Esophagus squamous epithelium (tissue), 5 donors: Measurements from ENCODE around the gene HSF5. TPM values are rescaled to one million over a fixed set of nuclear protein-coding genes. Genes with fewer than 3 reads are reported as not detected.

Source experiments
- DNase-seq: peaks from one replicate; lab custom pipeline; 2025; lab: John Stamatoyannopoulos, UW
- H3K27ac ChIP-seq, 4 donors: fragments of 200-600 bp; sonication (generic); one replicate each; pipeline ENCODE4 v1.5.1; 2016 to 2019; ENCODE audit warnings: mild to moderate bottlenecking in 1 of 4
- H3K27me3 ChIP-seq, 4 donors: fragments of 200-600 bp; sonication (generic); 1 replicate in 3 of 4; 2 replicates in 1 of 4; pipeline versions ENCODE4 v1.5.1 to v1.6.0; 2017 to 2021; ENCODE audit warnings: antibody characterized with exemption in 1 of 4
- H3K36me3 ChIP-seq, 3 donors: fragments of 200-600 bp; sonication (generic); one replicate each; pipeline ENCODE4 v1.5.1; 2016 to 2019
- H3K4me1 ChIP-seq, 3 donors: fragments of 200-600 bp; sonication (generic); one replicate each; pipeline ENCODE4 v1.5.1; 2017 to 2019
- H3K4me3 ChIP-seq, 4 donors: fragments of 200-600 bp; sonication (generic); 1 replicate in 3 of 4; 2 replicates in 1 of 4; pipeline ENCODE4 v1.5.1; 2016 to 2019; ENCODE audit warnings: mild to moderate bottlenecking in 2 of 4, moderate library complexity in 1 of 4
- H3K9me3 ChIP-seq, 3 donors: fragments of 200-600 bp; sonication (generic); one replicate each; pipeline ENCODE4 v1.5.1; 2016 to 2019
- POLR2A ChIP-seq, 4 donors: fragments of 450-650 bp; IDR thresholded peaks; one replicate each; pipeline ENCODE4 v1.6.1; 2017; ENCODE audit warnings: antibody characterized with exemption in 4 of 4, mild to moderate bottlenecking in 4 of 4, moderate library complexity in 3 of 4
- WGBS, 2 donors: methylation state at CpG; one replicate each; pipeline ENCODE4 v1.1.5; 2018; 5-methylcytosine and 5-hydroxymethylcytosine counted together
- intact Hi-C: fragments of 100-400 bp; cut with DNase I; formaldehyde crosslinking; loops from one replicate; pipeline ENCODE4 v1.15.0; 2022
- total RNA-seq, 4 donors: library from RNA; depleted of rRNA; stranded (reverse); fragments of >200 nt; gene quantifications; one replicate each; pipeline ENCODE4 v1.1.0, GENCODE V29; 2016
- TF ChIP-seq, protein P1 (sequence below), 6 experiments: fragments of 450-650 bp in 4 of 6; fragments of 200-600 bp in 2 of 6; sonication (generic) in 2 of 6; IDR thresholded peaks; one replicate each; pipeline ENCODE4 v1.5.1; 2016 to 2019; ENCODE audit warnings: antibody characterized with exemption in 6 of 6, mild to moderate bottlenecking in 4 of 6, moderate library complexity in 4 of 6
- donor health status: DM: yes; HTN: yes; CAD: no.

HSF5 gene
- total RNA-seq, 4 donors from 2014 or later = under 0.01 TPM; not detected in 3

DNA sequence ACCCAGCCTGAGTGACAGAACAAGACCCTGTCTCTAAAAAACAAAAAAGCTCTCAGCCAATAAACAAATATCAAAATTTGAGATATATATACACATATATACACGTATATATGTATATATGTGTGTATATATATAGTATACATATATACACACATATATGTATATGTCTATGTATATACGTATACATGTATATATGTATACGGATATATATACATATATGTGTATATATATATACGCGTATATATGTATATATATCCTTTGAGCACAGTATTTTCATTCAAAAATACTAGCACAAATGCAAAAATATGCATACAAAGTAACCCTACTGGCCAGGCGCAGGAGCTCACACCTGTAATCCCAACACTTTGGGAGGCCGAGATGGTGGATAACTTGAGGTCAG, 13.2 kb upstream of the HSF5 start:
- H3K27ac ChIP-seq = no peak overlapping the region
- H3K36me3 ChIP-seq = peaks cover 4 to 99% (median 36%) of the 10 kb centered on the region in 3 donors
- intact Hi-C loops = no loop called here
- H3K4me3 ChIP-seq = no peak overlapping the region
- TF ChIP-seq POLR2A (IDR thresholded peaks at IDR 0.05) = no peak
- TF ChIP-seq, protein P1, sequence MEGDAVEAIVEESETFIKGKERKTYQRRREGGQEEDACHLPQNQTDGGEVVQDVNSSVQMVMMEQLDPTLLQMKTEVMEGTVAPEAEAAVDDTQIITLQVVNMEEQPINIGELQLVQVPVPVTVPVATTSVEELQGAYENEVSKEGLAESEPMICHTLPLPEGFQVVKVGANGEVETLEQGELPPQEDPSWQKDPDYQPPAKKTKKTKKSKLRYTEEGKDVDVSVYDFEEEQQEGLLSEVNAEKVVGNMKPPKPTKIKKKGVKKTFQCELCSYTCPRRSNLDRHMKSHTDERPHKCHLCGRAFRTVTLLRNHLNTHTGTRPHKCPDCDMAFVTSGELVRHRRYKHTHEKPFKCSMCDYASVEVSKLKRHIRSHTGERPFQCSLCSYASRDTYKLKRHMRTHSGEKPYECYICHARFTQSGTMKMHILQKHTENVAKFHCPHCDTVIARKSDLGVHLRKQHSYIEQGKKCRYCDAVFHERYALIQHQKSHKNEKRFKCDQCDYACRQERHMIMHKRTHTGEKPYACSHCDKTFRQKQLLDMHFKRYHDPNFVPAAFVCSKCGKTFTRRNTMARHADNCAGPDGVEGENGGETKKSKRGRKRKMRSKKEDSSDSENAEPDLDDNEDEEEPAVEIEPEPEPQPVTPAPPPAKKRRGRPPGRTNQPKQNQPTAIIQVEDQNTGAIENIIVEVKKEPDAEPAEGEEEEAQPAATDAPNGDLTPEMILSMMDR (IDR thresholded peaks at IDR 0.05) = no peak
- no peak for DNase-seq
- no peaks in the 10 kb centered on the region for H3K4me1 ChIP-seq
- H3K27me3 ChIP-seq = no peaks in the 10 kb centered on the region
- WGBS, 2 donors = 92 to 93% methylated on average over 7 of the region's 7 CpGs
- no peaks in the 10 kb centered on the region for H3K9me3 ChIP-seq

DNA sequence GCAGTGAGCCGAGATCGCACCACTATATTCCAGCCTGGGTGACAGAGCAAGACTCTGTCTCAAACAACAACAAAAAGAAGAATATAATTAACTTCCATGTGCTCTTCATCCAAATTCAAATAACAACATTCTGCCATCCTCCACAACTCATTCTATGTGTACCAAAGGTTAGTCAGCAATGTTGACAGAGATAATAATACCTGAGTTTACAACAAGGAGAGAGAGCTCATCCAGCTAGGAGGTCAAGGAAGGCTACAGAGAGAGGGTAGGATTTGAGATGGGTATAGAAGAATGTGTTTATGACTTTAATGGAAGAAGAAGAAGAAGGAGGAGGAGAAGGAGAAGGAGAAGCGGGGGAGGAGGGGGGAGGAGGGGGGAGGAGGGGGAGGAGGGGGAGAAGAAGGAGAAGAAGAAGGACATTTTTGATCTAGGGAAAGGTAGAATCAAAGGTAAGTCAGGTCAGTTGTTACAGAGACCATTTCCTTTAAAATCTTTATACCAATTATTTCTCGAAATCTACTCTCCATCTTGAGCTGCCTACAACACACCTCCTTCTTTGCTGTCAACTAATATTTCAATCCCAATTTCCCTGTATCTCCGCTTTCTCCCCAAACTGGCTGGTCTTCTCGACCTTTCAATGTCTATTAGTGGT, 10.1 kb upstream of the HSF5 start:
- Histone ChIP-seq H3K36me3 (peaks cover 18 to 99% (median 45%) of the 10 kb centered on the region in 3 donors), H3K4me1 (no peaks in the 10 kb centered on the region), H3K9me3 (no peaks in the 10 kb centered on the region), H3K4me3 (no peak overlapping the region), H3K27me3 (no peaks in the 10 kb centered on the region), H3K27ac (no peak overlapping the region)
- no peak for DNase-seq
- intact Hi-C loops = no loop called here
- TF ChIP-seq, protein P1 (IDR thresholded peaks at IDR 0.05) = no peak
- TF ChIP-seq POLR2A (IDR thresholded peaks at IDR 0.05) = no peak
- WGBS, 2 donors = 93% methylated on average over 6 of the region's 6 CpGs

DNA sequence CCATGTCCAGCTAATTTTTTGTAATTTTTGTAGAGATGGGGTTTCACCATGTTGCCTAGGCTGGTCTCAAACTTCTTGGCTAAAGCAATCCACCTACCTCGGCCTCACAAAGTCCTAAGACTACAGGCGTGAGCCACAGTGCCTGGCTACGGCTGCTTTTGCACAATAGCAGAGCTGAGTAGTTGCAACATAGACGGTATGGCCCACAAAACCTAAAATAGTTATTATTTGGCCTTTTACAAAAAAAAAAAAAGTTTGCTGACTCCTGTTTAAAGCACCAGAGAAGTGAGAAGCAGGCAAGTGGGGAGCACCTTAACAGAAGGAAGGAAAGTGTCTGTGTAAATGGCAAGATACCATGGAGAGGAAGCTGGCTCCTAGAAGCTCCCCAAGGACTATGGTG, 5.3 kb upstream of the HSF5 start:
- Histone ChIP-seq H3K36me3 (peaks cover 32 to 99% (median 52%) of the 10 kb centered on the region in 3 donors), H3K9me3 (no peaks in the 10 kb centered on the region), H3K4me1 (peaks cover 0 to 5% (median 0%) of the 10 kb centered on the region in 3 donors), H3K4me3 (no peak overlapping the region), H3K27me3 (no peaks in the 10 kb centered on the region), H3K27ac (no peak overlapping the region)
- 87 to 100% methylated on average over 1 to 4 of the region's 4 CpGs for WGBS, 2 donors
- TF ChIP-seq, protein P1 (IDR thresholded peaks at IDR 0.05) = no peak
- TF ChIP-seq POLR2A (IDR thresholded peaks at IDR 0.05) = no peak
- intact Hi-C loops = no loop called here
- no peak for DNase-seq

DNA sequence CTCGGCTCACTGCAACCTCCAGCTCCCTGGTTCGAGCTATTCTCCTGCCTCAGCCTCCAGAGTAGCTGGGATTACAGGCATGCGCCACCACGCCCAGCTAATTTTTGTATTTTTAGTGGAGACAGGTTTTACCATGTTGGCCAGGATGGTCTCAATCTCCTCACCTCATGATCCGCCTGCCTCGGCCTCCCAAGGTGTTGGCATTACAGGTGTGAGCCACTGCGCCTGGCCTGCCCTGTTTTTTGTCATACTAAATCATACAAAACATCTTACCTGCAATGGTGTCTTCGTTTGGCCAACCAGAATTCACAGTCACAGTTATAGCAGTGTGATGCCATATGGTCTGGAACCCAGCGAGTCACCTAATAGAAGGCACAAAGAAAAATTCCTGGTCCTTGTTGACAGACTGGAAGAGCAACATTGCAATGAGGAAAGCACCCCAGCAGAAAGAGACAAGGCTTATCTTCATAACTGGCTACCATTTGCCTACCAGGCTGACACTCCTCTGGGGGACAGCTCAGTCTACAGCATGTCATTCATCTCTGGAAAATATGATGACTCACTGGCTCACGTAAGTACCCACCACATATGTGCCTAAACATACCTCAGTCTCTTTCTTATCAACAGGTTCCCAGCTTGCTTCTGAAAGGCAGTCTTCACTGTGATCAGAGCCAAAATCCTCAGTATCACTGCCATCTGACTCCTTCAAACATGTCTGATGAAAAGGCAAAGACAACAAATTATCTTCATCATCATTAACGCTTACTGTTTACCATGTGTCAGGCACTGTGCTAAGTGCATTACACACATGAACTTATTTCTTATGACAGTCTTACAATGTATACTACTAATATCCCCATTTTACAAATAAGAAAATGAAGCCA, 4.3 kb upstream of the HSF5 start:
- TF ChIP-seq POLR2A (IDR thresholded peaks at IDR 0.05) = no peak
- TF ChIP-seq, protein P1 (IDR thresholded peaks at IDR 0.05) = no peak
- Histone ChIP-seq H3K36me3 (peaks cover 32 to 100% (median 52%) of the 10 kb centered on the region in 3 donors), H3K4me3 (no peak overlapping the region), H3K9me3 (no peaks in the 10 kb centered on the region), H3K27me3 (no peaks in the 10 kb centered on the region), H3K27ac (no peak overlapping the region), H3K4me1 (peaks cover 0 to 12% (median 0%) of the 10 kb centered on the region in 3 donors)
- 81 to 85% methylated on average over 11 of the region's 11 CpGs for WGBS, 2 donors
- intact Hi-C loops = no loop called here
- DNase-seq = no peak
